Cortex of kidney (tissue), 1 donor: ENCODE measurements around the gene CLEC2B.

Experiments used
- DNase-seq: peaks from one replicate; lab custom pipeline; 2025; lab: John Stamatoyannopoulos, UW

CLEC2B gene

GRCh38 chr12:9868951-9869306, 225 bp downstream of the CLEC2B start:
- no peak for DNase-seq

- DNase-seq = no peak
These were observed 798 bp downstream of the CLEC2B start for GRCh38 chr12:9868311-9868801.

- no peak for DNase-seq
These were observed 1.6 kb downstream of the CLEC2B start for GRCh38 chr12:9867531-9867930.

GRCh38 chr12:9866860-9867269, 2.3 kb downstream of the CLEC2B start:
- DNase-seq = no peak

GRCh38 chr12:9864913-9865675, 4.1 kb downstream of the CLEC2B start:
- no peak for DNase-seq

- DNase-seq = no peak
These were observed 11.0 kb downstream of the CLEC2B start for GRCh38 chr12:9858135-9858534.

- no peak for DNase-seq
These were observed 12.3 kb downstream of the CLEC2B start for GRCh38 chr12:9856894-9857293.

- DNase-seq = no peak
These were observed 13.0 kb downstream of the CLEC2B start for GRCh38 chr12:9856151-9856550.

- no peak for DNase-seq
These were observed 17.2 kb downstream of the CLEC2B start for GRCh38 chr12:9851927-9852326.

- no peak for DNase-seq
These were observed 18.1 kb downstream of the CLEC2B start for GRCh38 chr12:9851050-9851449.

GRCh38 chr12:9848899-9849298, 20.3 kb downstream of the CLEC2B start:
- DNase-seq = no peak

GRCh38 chr12:9843407-9843806, 25.7 kb downstream of the CLEC2B start:
- no peak for DNase-seq

GRCh38 chr12:9831720-9832119, 37.4 kb downstream of the CLEC2B start:
- no peak for DNase-seq

- no peak for DNase-seq
These were observed 39.2 kb downstream of the CLEC2B start for GRCh38 chr12:9829982-9830381.

GRCh38 chr12:9829483-9829882, 39.7 kb downstream of the CLEC2B start:
- DNase-seq = no peak

- DNase-seq = no peak
These were observed 41.8 kb downstream of the CLEC2B start, which contains the start of gene KLRF1 for GRCh38 chr12:9827209-9827888. Gene KLRF1 (plus strand): TSS chr12:9827481. CDS start chr12:9827545, 64 bp downstream.

GRCh38 chr12:9820281-9820930, 48.7 kb downstream of the CLEC2B start:
- no peak for DNase-seq

GRCh38 chr12:9813821-9814798, 55.0 kb downstream of the CLEC2B start:
- DNase-seq = no peak

- DNase-seq = no peak
These were observed 57.5 kb downstream of the CLEC2B start for GRCh38 chr12:9811621-9812020.

GRCh38 chr12:9810671-9811070, 58.5 kb downstream of the CLEC2B start:
- no peak for DNase-seq

- DNase-seq = no peak
These were observed 59.3 kb downstream of the CLEC2B start for GRCh38 chr12:9809866-9810265.

GRCh38 chr12:9809338-9809737, 59.8 kb downstream of the CLEC2B start:
- no peak for DNase-seq
